Liver (tissue), 9 donors: ENCODE measurements around the gene SERPINA6. TPM values are rescaled to one million over a fixed set of nuclear protein-coding genes. Genes with fewer than 3 reads are reported as not detected.

Experiments
- DNase-seq: peaks from one replicate; pipeline ENCODE4 v3.0.0-alpha.2; 2017; ENCODE audit warnings: low spot score
- H3K27ac ChIP-seq, 2 donors: one replicate each; pipeline ENCODE4 v1.7.0; 2013; ENCODE audit warnings: inconsistent platforms in 2 of 2, low read length in 2 of 2, control low read depth in 1 of 2, low read depth in 1 of 2, mild to moderate bottlenecking in 1 of 2
- H3K27me3 ChIP-seq, 4 donors: one replicate each; pipeline versions ENCODE4 v1.6.1 to v1.7.0; 2013; ENCODE audit warnings: low read length in 3 of 4, inconsistent platforms in 1 of 4, mild to moderate bottlenecking in 1 of 4, moderate library complexity in 1 of 4; ENCODE audit not compliant: control insufficient read depth in 4 of 4, insufficient read depth in 4 of 4
- H3K36me3 ChIP-seq, 4 donors: one replicate each; pipeline versions ENCODE4 v1.6.1 to v1.7.0; 2013; ENCODE audit warnings: low read length in 3 of 4, mild to moderate bottlenecking in 3 of 4, low read depth in 1 of 4, moderate library complexity in 1 of 4; ENCODE audit not compliant: control insufficient read depth in 4 of 4, insufficient read depth in 3 of 4
- H3K4me1 ChIP-seq, 4 donors: one replicate each; pipeline versions ENCODE4 v1.6.1 to v1.7.0; 2013; ENCODE audit warnings: low read length in 3 of 4, mild to moderate bottlenecking in 3 of 4, moderate library complexity in 1 of 4; ENCODE audit not compliant: control insufficient read depth in 4 of 4, insufficient read depth in 4 of 4
- H3K4me3 ChIP-seq, 3 donors: one replicate each; pipeline versions ENCODE4 v1.6.1 to v1.7.0; 2013; ENCODE audit warnings: low read length in 3 of 3, control low read depth in 1 of 3, low read depth in 1 of 3, mild to moderate bottlenecking in 1 of 3
- H3K9ac ChIP-seq, 2 donors: one replicate each; pipeline ENCODE4 v1.7.0; 2013; ENCODE audit warnings: low read length in 2 of 2, mild to moderate bottlenecking in 2 of 2, moderate library complexity in 2 of 2, control low read depth in 1 of 2, low read depth in 1 of 2
- H3K9me3 ChIP-seq, 4 donors: one replicate each; pipeline versions ENCODE4 v1.6.1 to v1.7.0; 2013; ENCODE audit warnings: low read length in 3 of 4; ENCODE audit not compliant: control insufficient read depth in 4 of 4
- CTCF ChIP-seq: fragments of 150-350 bp; IDR thresholded peaks from 2 replicates; pipeline ENCODE4 v1.5.1; 2017; ENCODE audit warnings: improper control_type of control experiment, low read depth, low read length; ENCODE audit not compliant: missing input control
- EGR1 ChIP-seq, 2 donors: IDR thresholded peaks; 2 replicates each; pipeline ENCODE4 v1.6.1; 2016 to 2018; ENCODE audit warnings: antibody characterized with exemption in 2 of 2, low read depth in 2 of 2
- FOXA1 ChIP-seq: IDR thresholded peaks from 2 replicates; pipeline ENCODE4 v1.6.1; 2016; ENCODE audit warnings: antibody characterized with exemption
- FOXA2 ChIP-seq: IDR thresholded peaks from 2 replicates; pipeline ENCODE4 v1.6.1; 2016; ENCODE audit warnings: antibody characterized with exemption
- GABPA ChIP-seq, 2 donors: IDR thresholded peaks in 1 of 2; conservative IDR thresholded peaks in 1 of 2; 2 replicates each; pipeline ENCODE4 v1.6.1; 2016; ENCODE audit warnings: antibody characterized with exemption in 2 of 2, mild to moderate bottlenecking in 1 of 2, moderate library complexity in 1 of 2
- HNF4A ChIP-seq, 2 donors: conservative IDR thresholded peaks; 2 replicates each; pipeline ENCODE4 v1.6.1; 2016; ENCODE audit warnings: antibody characterized with exemption in 2 of 2, mild to moderate bottlenecking in 2 of 2
- MAX ChIP-seq: IDR thresholded peaks from 2 replicates; pipeline ENCODE4 v1.6.1; 2016; ENCODE audit warnings: antibody characterized with exemption
- NR2F2 ChIP-seq: IDR thresholded peaks from 2 replicates; pipeline ENCODE4 v1.6.1; 2016; ENCODE audit warnings: antibody characterized with exemption
- RAD21 ChIP-seq, 2 donors: IDR thresholded peaks; 2 replicates each; pipeline ENCODE4 v1.6.1; 2016; ENCODE audit warnings: antibody characterized with exemption in 2 of 2, mild to moderate bottlenecking in 2 of 2
- REST ChIP-seq: IDR thresholded peaks from 2 replicates; pipeline ENCODE4 v1.6.1; 2016; ENCODE audit warnings: antibody characterized with exemption, mild to moderate bottlenecking
- RXRA ChIP-seq, 2 donors: IDR thresholded peaks; 2 replicates each; pipeline ENCODE4 v1.6.1; 2017 to 2018; ENCODE audit warnings: antibody characterized with exemption in 2 of 2, mild to moderate bottlenecking in 1 of 2
- SP1 ChIP-seq: IDR thresholded peaks from 2 replicates; pipeline ENCODE4 v1.6.1; 2018; ENCODE audit warnings: antibody characterized with exemption, mild to moderate bottlenecking
- TAF1 ChIP-seq: conservative IDR thresholded peaks from 2 replicates; pipeline ENCODE4 v1.6.1; 2016; ENCODE audit warnings: antibody characterized with exemption, mild to moderate bottlenecking
- ZBTB33 ChIP-seq: IDR thresholded peaks from 2 replicates; pipeline ENCODE4 v1.6.1; 2016; ENCODE audit warnings: antibody characterized with exemption
- WGBS: extraction: QIAGEN DNeasy Blood & Tissue Kit; methylation state at CpG from one replicate; pipeline ENCODE4 v1.1.7; 2013; 5-methylcytosine and 5-hydroxymethylcytosine counted together
- polyA plus RNA-seq, 2 donors: library from polyadenylated mRNA; stranded (reverse) in 1 of 2; unstranded in 1 of 2; fragments of 200-250 nt in 1 of 2; fragments of >200 nt in 1 of 2; fragmentation: Nextera tagmentation in 1 of 2; extraction: Ambion mirVana in 1 of 2; gene quantifications; one replicate each; pipeline versions ENCODE4 v1.2.1 to v1.2.3, GENCODE V29; 2013 to 2015
- total RNA-seq, 2 donors: library from RNA; depleted of rRNA; stranded (reverse); fragments of >200 nt; gene quantifications; one replicate each; pipeline ENCODE4 v1.2.3, GENCODE V29; 2014
- donor health status: healthy.
- donor health status: healthy.
- donor health status: healthy.
- donor health status: healthy.
- donor health status: healthy.

Gene SERPINA6
- total and polyA plus RNA-seq, 4 donors, result 188 to 357 (median 328) TPM

- no peak overlapping the region for H3K4me3 ChIP-seq
- no peak for DNase-seq
- no peaks in the 10 kb centered on the region for H3K36me3 ChIP-seq
- peak overlapping the region; percentile 20 to 46 for H3K27ac ChIP-seq
- WGBS, result 67% methylated on average over 5 of the region's 5 CpGs
- peaks cover 0 to 42% (median 29%) of the 10 kb centered on the region in 4 donors for H3K4me1 ChIP-seq
- H3K9ac ChIP-seq, result no peak overlapping the region
- H3K27me3 ChIP-seq, result no peaks in the 10 kb centered on the region
- TF ChIP-seq MAX, result no peak
- TF ChIP-seq HNF4A (conservative IDR thresholded peaks at IDR 0.05), result no peak
- no peak for TF ChIP-seq ZBTB33
- no peak for TF ChIP-seq TAF1
- no peak for TF ChIP-seq CTCF
- no peak for TF ChIP-seq EGR1 (IDR thresholded peaks at IDR 0.05; ENCODE audit: low read depth in 2 of 2)
- no peak for TF ChIP-seq REST
- TF ChIP-seq FOXA1, result no peak
- TF ChIP-seq RXRA (IDR thresholded peaks at IDR 0.05), result no peak
- no peak for TF ChIP-seq NR2F2
- H3K9me3 ChIP-seq, result no peaks in the 10 kb centered on the region
These were observed 18.7 kb upstream of the SERPINA6 start for GRCh38 chr14:94341656-94342333.

- Histone ChIP-seq H3K9ac (no peak overlapping the region), H3K27me3 (no peaks in the 10 kb centered on the region), H3K9me3 (no peaks in the 10 kb centered on the region), H3K27ac (peak overlapping the region; percentile 37 to 55), H3K4me1 (peaks cover 0 to 42% (median 29%) of the 10 kb centered on the region in 4 donors), H3K36me3 (no peaks in the 10 kb centered on the region), H3K4me3 (no peak overlapping the region)
- DNase-seq, result no peak
- TF ChIP-seq TAF1 (no peak), EGR1 (IDR thresholded peaks at IDR 0.05; ENCODE audit: low read depth in 2 of 2) (no peak), HNF4A (conservative IDR thresholded peaks at IDR 0.05) (peak; percentile 76 to 78), SP1 (peak; percentile 68), NR2F2 (peak; percentile 32), FOXA2 (peak; percentile 50), REST (no peak), GABPA (IDR thresholded peaks at IDR 0.05 in 1 of 2, conservative IDR thresholded peaks at IDR 0.05 in 1 of 2) (no peak), ZBTB33 (no peak), RAD21 (IDR thresholded peaks at IDR 0.05) (peak in 1 of 2 donors; percentile 29), CTCF (no peak)
These were observed 17.4 kb upstream of the SERPINA6 start for GRCh38 chr14:94340533-94340932.
